VCaP (cell line): Measurements from ENCODE around the gene ALAD.

Experiments used
- H3K27ac ChIP-seq: fragments of 450-650 bp; 2 replicates; pipeline ENCODE4 v1.5.1; 2017
- TF ChIP-seq, protein P1 (sequence below): fragments of 450-650 bp; conservative IDR thresholded peaks from 2 replicates; pipeline ENCODE4 v1.5.1; 2017; ENCODE audit warnings: mild to moderate bottlenecking, moderate library complexity

Gene ALAD

GRCh38 chr9:113397203-113397631 lies 3.9 kb downstream of the ALAD start:
- TF ChIP-seq, protein P1, sequence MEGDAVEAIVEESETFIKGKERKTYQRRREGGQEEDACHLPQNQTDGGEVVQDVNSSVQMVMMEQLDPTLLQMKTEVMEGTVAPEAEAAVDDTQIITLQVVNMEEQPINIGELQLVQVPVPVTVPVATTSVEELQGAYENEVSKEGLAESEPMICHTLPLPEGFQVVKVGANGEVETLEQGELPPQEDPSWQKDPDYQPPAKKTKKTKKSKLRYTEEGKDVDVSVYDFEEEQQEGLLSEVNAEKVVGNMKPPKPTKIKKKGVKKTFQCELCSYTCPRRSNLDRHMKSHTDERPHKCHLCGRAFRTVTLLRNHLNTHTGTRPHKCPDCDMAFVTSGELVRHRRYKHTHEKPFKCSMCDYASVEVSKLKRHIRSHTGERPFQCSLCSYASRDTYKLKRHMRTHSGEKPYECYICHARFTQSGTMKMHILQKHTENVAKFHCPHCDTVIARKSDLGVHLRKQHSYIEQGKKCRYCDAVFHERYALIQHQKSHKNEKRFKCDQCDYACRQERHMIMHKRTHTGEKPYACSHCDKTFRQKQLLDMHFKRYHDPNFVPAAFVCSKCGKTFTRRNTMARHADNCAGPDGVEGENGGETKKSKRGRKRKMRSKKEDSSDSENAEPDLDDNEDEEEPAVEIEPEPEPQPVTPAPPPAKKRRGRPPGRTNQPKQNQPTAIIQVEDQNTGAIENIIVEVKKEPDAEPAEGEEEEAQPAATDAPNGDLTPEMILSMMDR = no peak
- no peak overlapping the region for H3K27ac ChIP-seq

GRCh38 chr9:113395000-113395861 lies 5.9 kb downstream of the ALAD start:
- H3K27ac ChIP-seq = no peak overlapping the region
- TF ChIP-seq, protein P1 = no peak

GRCh38 chr9:113393281-113393680 lies 7.8 kb downstream of the ALAD start:
- TF ChIP-seq, protein P1 = no peak
- no peak overlapping the region for H3K27ac ChIP-seq

DNA sequence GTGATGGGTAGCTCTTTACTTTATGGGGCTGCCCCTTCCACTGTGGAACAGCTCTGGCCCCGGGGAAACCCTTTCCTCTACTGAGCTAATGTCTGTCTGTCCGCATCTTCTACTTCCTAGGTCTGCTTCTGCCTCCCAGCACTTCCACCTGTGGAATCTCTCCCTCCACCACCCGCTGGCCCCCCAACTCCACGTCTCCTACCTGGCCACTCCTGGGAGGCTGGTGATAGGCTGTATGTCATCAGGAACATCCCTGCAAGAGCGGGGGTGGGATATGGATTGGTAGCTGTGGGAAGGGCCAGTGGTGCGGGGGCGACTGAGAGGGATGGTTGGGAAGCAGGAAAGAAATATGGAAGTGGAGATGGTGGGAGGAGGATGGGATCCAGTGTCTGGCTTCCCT lies 9.2 kb downstream of the ALAD start:
- TF ChIP-seq, protein P1 = no peak
- H3K27ac ChIP-seq = no peak overlapping the region

GRCh38 chr9:113390192-113390960 lies 10.7 kb downstream of the ALAD start:
- TF ChIP-seq, protein P1 = no peak
- H3K27ac ChIP-seq = no peak overlapping the region

- TF ChIP-seq, protein P1 = no peak
- H3K27ac ChIP-seq = no peak overlapping the region
Observed at GRCh38 chr9:113389451-113389850, 11.6 kb downstream of the ALAD start.

- 0 out of 2 replicates have a peak overlapping the region, but pooled peaks have one; percentile 71 for H3K27ac ChIP-seq
- TF ChIP-seq, protein P1 = no peak
Observed at GRCh38 chr9:113388833-113389232, 12.3 kb downstream of the ALAD start.
